Heart right ventricle (tissue), 16 donors: ENCODE data around the gene LZTS3. TPM values are rescaled to one million over a fixed set of nuclear protein-coding genes. Genes with fewer than 3 reads are reported as not detected.

Experiments
- ATAC-seq, 8 donors: fragments of 200-7000 bp; cut with Tn5 transposase; one replicate each; pipeline ENCODE4 v1.9.1; 2020; ENCODE audit warnings: mild to moderate bottlenecking in 8 of 8, moderate library complexity in 8 of 8, moderate number of reproducible peaks in 1 of 8
- DNase-seq, 2 donors: peaks; one replicate each; pipeline ENCODE4 v3.0.0-alpha.2; 2020
- H3K27ac ChIP-seq, 10 donors: fragments of 200-600 bp; sonication (generic) in 2 of 10; one replicate each; pipeline versions ENCODE4 v1.5.0 to v1.8.0; 2020 to 2022; ENCODE audit warnings: mild to moderate bottlenecking in 3 of 10
- H3K27me3 ChIP-seq, 7 donors: fragments of 200-600 bp; one replicate each; pipeline ENCODE4 v1.8.0; 2021 to 2022; ENCODE audit warnings: mild to moderate bottlenecking in 2 of 7
- H3K36me3 ChIP-seq, 9 donors: fragments of 200-600 bp; sonication (generic) in 1 of 9; one replicate each; pipeline versions ENCODE4 v1.5.0 to v1.8.0; 2020 to 2022; ENCODE audit warnings: mild to moderate bottlenecking in 2 of 9
- H3K4me1 ChIP-seq, 9 donors: fragments of 200-600 bp; sonication (generic) in 1 of 9; one replicate each; pipeline versions ENCODE4 v1.5.0 to v1.8.0; 2020 to 2022; ENCODE audit warnings: mild to moderate bottlenecking in 4 of 9
- H3K4me3 ChIP-seq, 10 donors: fragments of 200-600 bp; sonication (generic) in 2 of 10; one replicate each; pipeline versions ENCODE4 v1.5.0 to v1.8.0; 2020 to 2022; ENCODE audit warnings: mild to moderate bottlenecking in 7 of 10, moderate library complexity in 2 of 10
- H3K9me3 ChIP-seq, 11 donors: fragments of 200-600 bp in 10 of 11; sonication (generic) in 2 of 11; one replicate each; pipeline versions ENCODE4 v1.5.0 to v1.8.0; 2013 to 2022; ENCODE audit warnings: mild to moderate bottlenecking in 2 of 11, control low read depth in 1 of 11, moderate library complexity in 1 of 11
- CTCF ChIP-seq, 9 donors: fragments of 200-600 bp; sonication (generic) in 2 of 9; IDR thresholded peaks; one replicate each; pipeline versions ENCODE4 v1.5.0 to v1.8.0; 2021 to 2022; ENCODE audit warnings: antibody characterized with exemption in 9 of 9, mild to moderate bottlenecking in 5 of 9, moderate library complexity in 1 of 9
- WGBS, 2 donors: extraction: QIAGEN DNeasy Blood & Tissue Kit; methylation state at CpG; one replicate each; pipeline ENCODE4 v1.1.7; 2013; ENCODE audit warnings: inconsistent platforms in 1 of 2; 5-methylcytosine and 5-hydroxymethylcytosine counted together
- intact Hi-C, 10 donors: fragments of 100-400 bp; cut with DNase I; formaldehyde crosslinking; loops; one replicate each; pipeline versions ENCODE4 v1.11.1 to v1.14.2; 2022
- polyA plus RNA-seq, 2 donors: library from polyadenylated mRNA; stranded (reverse); fragments of 200-250 nt; gene quantifications; one replicate each; pipeline ENCODE4 v1.2.3, GENCODE V29; 2013
- total RNA-seq, 10 donors: library from RNA; stranded (reverse); fragmentation: NEBNext Ultra II Directional in 3 of 10; extraction: Animal tissue kit (Norgen Biotek cat#: 25700) in 3 of 10; gene quantifications; one replicate each; pipeline versions ENCODE4 v1.2.1 to v1.2.4, GENCODE V29; 2021 to 2023
- donor health status: Arrhythmogenic right ventricular cardiomyopathy.
- donor health status: ischemic (EF 13 %, LVEDD 7.1; RV severe dilation, severe dysfunction).
- donor health status: healthy with polysubstance abuse.
- donor health status: DM: no; HTN: yes; CAD: no.
- donor health status: DM: no; HTN: no; CAD: no.
- donor health status: ischemic (EF 25% LVEDD 6.9; RV normal size, moderate dysfunction).
- donor health status: ischemic (EF 25% LVEDD 5.7; RV mildly dilated, moderate dysfunction).
- donor health status: healthy.
- donor health status: DM: yes; HTN: yes; CAD: no.
- donor health status: Ischemic cardiomyopathy.
- donor health status: ischemic (EF 35%, LVEDD 5.7; RV mildly dilated, moderate dysfunction).
- donor health status: nonischemic (EF 11% LVEDD 7.7; RV severe dilation, severe dysfunction).
- donor health status: DM: yes; HTN: yes; CAD: no.
- donor health status: PGD.
- donor health status: ischemic (EF 29% LVEDD 5.4; RV normal size, mild dysfunction).
- donor health status: nonischemic (EF 23%, LVEDD 6.1; RV moderate dilation, normal function).

Gene LZTS3
- total and polyA plus RNA-seq, 12 donors, result 7.1 to 27.0 (median 9.5) TPM

- Histone ChIP-seq H3K36me3 (peaks cover 0 to 48% (median 6%) of the 10 kb centered on the region in 9 donors), H3K9me3 (no peaks in the 10 kb centered on the region), H3K4me1 (peaks cover 0 to 28% (median 6%) of the 10 kb centered on the region in 9 donors), H3K4me3 (no peak overlapping the region), H3K27ac (no peak overlapping the region), H3K27me3 (no peaks in the 10 kb centered on the region)
- WGBS, 2 donors, result 92 to 93% methylated on average over 4 of the region's 4 CpGs
- no peak for TF ChIP-seq CTCF (IDR thresholded peaks at IDR 0.05)
- ATAC-seq, result no peak
- intact Hi-C loops, result loop anchor here in 8 of 10 donors (2.0 to 10.0 kb wide), 5 partner anchors 64 to 201 kb away; no protein-coding TSS in a partner anchor
- DNase-seq, result no peak
Observed at GRCh38 chr20:3116341-3116740, 57.0 kb downstream of the LZTS3 start.

GRCh38 chr20:3115190-3116107, 57.9 kb downstream of the LZTS3 start:
- peak; percentile 58 to 85 (median 78) for TF ChIP-seq CTCF (IDR thresholded peaks at IDR 0.05)
- Histone ChIP-seq H3K9me3 (no peaks in the 10 kb centered on the region), H3K36me3 (peaks cover 0 to 39% (median 2%) of the 10 kb centered on the region in 9 donors), H3K27ac (no peak overlapping the region), H3K4me1 (peaks cover 0 to 25% (median 6%) of the 10 kb centered on the region in 9 donors), H3K4me3 (no peak overlapping the region), H3K27me3 (no peaks in the 10 kb centered on the region)
- WGBS, 2 donors, result 54% methylated on average over 30 of the region's 30 CpGs
- DNase-seq, result peak in 1 of 2 donors; percentile 15
- ATAC-seq, result peak; percentile 18 to 62 (median 51)
- intact Hi-C loops, result loop anchor here in 9 of 10 donors (1.0 to 10.0 kb wide), 7 partner anchors 61 to 202 kb away; no protein-coding TSS in a partner anchor

Other genes with a start within 250 kb of the LZTS3 start
- gene GNRH2, start 129.9 kb downstream of the LZTS3 start, total RNA-seq, result under 1 TPM in 1 of 10 donors, not detected in 9; 0.47 TPM
- not detected for gene GNRH2, start 129.9 kb downstream of the LZTS3 start, polyA plus RNA-seq
- gene MRPS26, start 127.5 kb downstream of the LZTS3 start, total RNA-seq, result 10 to 100 TPM; 39.1 to 60.8 (median 51.5) TPM
- 100 to 1,000 TPM; 115 to 119 TPM for gene MRPS26, start 127.5 kb downstream of the LZTS3 start, polyA plus RNA-seq
- gene OXT, start 101.9 kb downstream of the LZTS3 start, total RNA-seq, result 1 to 10 TPM in 1 of 10 donors, under 1 TPM in 2, not detected in 7; 0.56 to 1.3 (median 0.59) TPM
- gene OXT, start 101.9 kb downstream of the LZTS3 start, polyA plus RNA-seq, result under 1 TPM in 1 of 2 donors, not detected in 1; 0.35 TPM
- gene AVP, start 88.8 kb downstream of the LZTS3 start, total RNA-seq, result not detected
- not detected for gene AVP, start 88.8 kb downstream of the LZTS3 start, polyA plus RNA-seq
- gene FASTKD5, start 13.7 kb downstream of the LZTS3 start, total RNA-seq, result 10 to 100 TPM; 22.1 to 32.4 (median 27.9) TPM
- gene FASTKD5, start 13.7 kb downstream of the LZTS3 start, polyA plus RNA-seq, result 10 to 100 TPM in 1 of 2 donors, 1 to 10 TPM in 1; 7.5 to 22.7 TPM
- gene UBOX5, start 13.7 kb downstream of the LZTS3 start, total RNA-seq, result 1 to 10 TPM; 3.0 to 5.9 (median 4.0) TPM
- gene UBOX5, start 13.7 kb downstream of the LZTS3 start, polyA plus RNA-seq, result 1 to 10 TPM; 2.1 to 3.3 TPM
- 10 to 100 TPM; 25.2 to 48.4 (median 29.4) TPM for gene DDRGK1, start 31.1 kb upstream of the LZTS3 start, total RNA-seq
- 10 to 100 TPM; 31.0 to 77.1 TPM for gene DDRGK1, start 31.1 kb upstream of the LZTS3 start, polyA plus RNA-seq
- gene ITPA, start 35.9 kb upstream of the LZTS3 start, total RNA-seq, result 10 to 100 TPM; 15.8 to 26.3 (median 21.5) TPM
- gene ITPA, start 35.9 kb upstream of the LZTS3 start, polyA plus RNA-seq, result 10 to 100 TPM; 51.1 to 53.6 TPM
- gene SLC4A11, start 65.6 kb upstream of the LZTS3 start, total RNA-seq, result 1 to 10 TPM in 1 of 10 donors, under 1 TPM in 9; 0.06 to 1.6 (median 0.45) TPM
- gene SLC4A11, start 65.6 kb upstream of the LZTS3 start, polyA plus RNA-seq, result under 1 TPM; 0.19 to 0.51 TPM
- 10 to 100 TPM; 15.8 to 32.2 (median 25.2) TPM for gene DNAAF9, start 234.1 kb upstream of the LZTS3 start, total RNA-seq
- gene DNAAF9, start 234.1 kb upstream of the LZTS3 start, polyA plus RNA-seq, result 10 to 100 TPM in 1 of 2 donors, 1 to 10 TPM in 1; 6.4 to 13.9 TPM